AG04450 (cell line): ENCODE measurements around the gene ALOX15B. TPM values are rescaled to one million over a fixed set of nuclear protein-coding genes. Genes with fewer than 3 reads are reported as not detected.
"Not testable (repeated sequence)": the region's sequence is repeated elsewhere in the genome, so short reads cannot be mapped to it uniquely, and the experiment has no call there.

Experiments used
- CTCF ChIA-PET: fragments of 300-600, 350-600 bp; formaldehyde crosslinking; extraction: SDS; loops from one replicate; lab custom pipeline; 2022; ENCODE audit warnings: antibody characterized with exemption, inconsistent platforms; lab: Charles Lee
- POLR2A ChIA-PET: fragments of 350-600 bp; formaldehyde crosslinking; extraction: SDS; loops from one replicate; lab custom pipeline; 2021; ENCODE audit warnings: antibody characterized with exemption, inconsistent platforms; lab: Yijun Ruan, JAX
- DNase-seq: peaks from one replicate; pipeline ENCODE4 v3.0.0-alpha.2; 2011; ENCODE audit warnings: low read depth, low spot score
- H3K27ac ChIP-seq: one replicate; pipeline ENCODE4 v1.5.1; 2012; ENCODE audit warnings: low read depth, low read length, control low read depth
- H3K27me3 ChIP-seq: one replicate; pipeline ENCODE4 v1.6.0; 2012; ENCODE audit warnings: low read length; ENCODE audit not compliant: control insufficient read depth, insufficient read depth
- H3K4me3 ChIP-seq: 2 replicates; pipeline ENCODE4 v1.5.1; 2011; ENCODE audit warnings: mild to moderate bottlenecking, low read depth, low read length, control low read depth
- H3K9me3 ChIP-seq: 2 replicates; pipeline ENCODE4 v1.5.1; 2012; ENCODE audit warnings: low read length; ENCODE audit not compliant: control insufficient read depth, insufficient read depth
- polyA plus RNA-seq: library from polyadenylated mRNA; depleted of rRNA; stranded (reverse); fragments of >200 nt; gene quantifications from 2 replicates; pipeline ENCODE4 v1.2.3, GENCODE V29; 2011
- TF ChIP-seq, protein P1 (sequence below): IDR thresholded peaks from 2 replicates; pipeline ENCODE4 v1.5.1; 2011; ENCODE audit warnings: low read depth, low read length, control low read depth, inconsistent platforms

The ALOX15B gene
- polyA plus RNA-seq, 1 experiment = not detected

- H3K27me3 ChIP-seq = peaks cover 78% of the 10 kb centered on the region
- TF ChIP-seq, protein P1, sequence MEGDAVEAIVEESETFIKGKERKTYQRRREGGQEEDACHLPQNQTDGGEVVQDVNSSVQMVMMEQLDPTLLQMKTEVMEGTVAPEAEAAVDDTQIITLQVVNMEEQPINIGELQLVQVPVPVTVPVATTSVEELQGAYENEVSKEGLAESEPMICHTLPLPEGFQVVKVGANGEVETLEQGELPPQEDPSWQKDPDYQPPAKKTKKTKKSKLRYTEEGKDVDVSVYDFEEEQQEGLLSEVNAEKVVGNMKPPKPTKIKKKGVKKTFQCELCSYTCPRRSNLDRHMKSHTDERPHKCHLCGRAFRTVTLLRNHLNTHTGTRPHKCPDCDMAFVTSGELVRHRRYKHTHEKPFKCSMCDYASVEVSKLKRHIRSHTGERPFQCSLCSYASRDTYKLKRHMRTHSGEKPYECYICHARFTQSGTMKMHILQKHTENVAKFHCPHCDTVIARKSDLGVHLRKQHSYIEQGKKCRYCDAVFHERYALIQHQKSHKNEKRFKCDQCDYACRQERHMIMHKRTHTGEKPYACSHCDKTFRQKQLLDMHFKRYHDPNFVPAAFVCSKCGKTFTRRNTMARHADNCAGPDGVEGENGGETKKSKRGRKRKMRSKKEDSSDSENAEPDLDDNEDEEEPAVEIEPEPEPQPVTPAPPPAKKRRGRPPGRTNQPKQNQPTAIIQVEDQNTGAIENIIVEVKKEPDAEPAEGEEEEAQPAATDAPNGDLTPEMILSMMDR = no peak
- ChIA-PET CTCF (interaction anchor here (1.0 to 9.2 kb wide), 6 partner anchors 16 to 225 kb away, joined by 4 to 124 read pairs (median 18); partner anchors contain the start of gene ALOXE3), POLR2A (no interaction called here)
- H3K9me3 ChIP-seq = peaks cover 4% of the 10 kb centered on the region; the same call in 1 of the 2 replicates
- H3K27ac ChIP-seq = no peak overlapping the region
- no peak for DNase-seq
- no peak overlapping the region for H3K4me3 ChIP-seq
Measured at GRCh38 chr17:8075574-8076342, 36.9 kb downstream of the ALOX15B start.

DNA sequence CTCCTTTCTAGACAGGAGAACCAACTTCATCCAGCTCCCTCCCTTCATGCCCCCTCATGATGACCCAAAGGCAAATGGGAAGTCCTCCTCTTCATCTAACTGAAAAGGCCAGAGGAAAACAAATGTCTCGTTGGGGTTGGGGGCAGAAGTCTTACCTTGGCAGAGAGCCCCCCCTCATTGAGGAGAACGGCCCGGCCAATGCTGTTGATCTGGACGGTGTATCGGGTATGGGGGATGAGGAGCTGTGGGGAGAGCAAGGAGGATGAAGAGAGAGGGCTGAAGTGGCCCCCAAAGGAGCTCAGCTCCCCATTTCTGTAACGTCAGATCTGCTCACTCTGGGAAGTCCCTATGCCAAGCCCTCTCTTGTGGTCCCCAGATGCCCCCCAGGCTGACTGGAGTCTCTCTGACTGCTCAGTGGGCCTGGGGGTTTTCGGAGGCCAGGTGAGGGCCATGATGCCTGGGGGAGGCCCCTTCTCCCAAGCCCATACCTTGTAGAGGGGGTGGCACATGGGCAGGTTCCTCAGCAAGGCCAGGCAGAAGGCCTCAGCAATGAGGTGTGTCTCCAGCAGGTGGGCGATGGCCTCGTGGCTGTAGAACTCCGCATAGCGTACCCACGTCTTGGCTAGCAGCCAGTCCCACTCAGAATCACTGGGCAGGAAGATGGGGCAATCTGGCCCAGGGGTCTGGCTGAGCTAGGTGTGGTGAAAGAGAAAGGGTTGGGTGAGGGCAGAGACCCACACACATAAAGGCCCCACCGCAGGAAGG is 37.8 kb downstream of the ALOX15B start:
- ChIA-PET POLR2A (no interaction called here), CTCF (interaction anchor here (1.0 to 9.2 kb wide), 4 partner anchors 16 to 224 kb away, joined by 4 to 124 read pairs (median 18); no protein-coding TSS in a partner anchor)
- H3K4me3 ChIP-seq = no peak overlapping the region
- no peak for DNase-seq
- H3K27ac ChIP-seq = no peak overlapping the region
- H3K9me3 ChIP-seq = peaks cover 4% of the 10 kb centered on the region; the same call in 1 of the 2 replicates
- TF ChIP-seq, protein P1 = no peak
- H3K27me3 ChIP-seq = peaks cover 78% of the 10 kb centered on the region

GRCh38 chr17:8077939-8078338 is 39.1 kb downstream of the ALOX15B start:
- DNase-seq, H3K9me3 ChIP-seq, POLR2A ChIA-PET, H3K4me3 ChIP-seq, H3K27ac ChIP-seq: not testable (repeated sequence)
- CTCF ChIA-PET = interaction anchor here (0.7 to 2.1 kb wide), 3 partner anchors 16 to 41 kb away, joined by 5 to 12 read pairs (median 5); partner anchors contain the start of gene ALOXE3
- peaks cover 74% of the 10 kb centered on the region for H3K27me3 ChIP-seq

DNA sequence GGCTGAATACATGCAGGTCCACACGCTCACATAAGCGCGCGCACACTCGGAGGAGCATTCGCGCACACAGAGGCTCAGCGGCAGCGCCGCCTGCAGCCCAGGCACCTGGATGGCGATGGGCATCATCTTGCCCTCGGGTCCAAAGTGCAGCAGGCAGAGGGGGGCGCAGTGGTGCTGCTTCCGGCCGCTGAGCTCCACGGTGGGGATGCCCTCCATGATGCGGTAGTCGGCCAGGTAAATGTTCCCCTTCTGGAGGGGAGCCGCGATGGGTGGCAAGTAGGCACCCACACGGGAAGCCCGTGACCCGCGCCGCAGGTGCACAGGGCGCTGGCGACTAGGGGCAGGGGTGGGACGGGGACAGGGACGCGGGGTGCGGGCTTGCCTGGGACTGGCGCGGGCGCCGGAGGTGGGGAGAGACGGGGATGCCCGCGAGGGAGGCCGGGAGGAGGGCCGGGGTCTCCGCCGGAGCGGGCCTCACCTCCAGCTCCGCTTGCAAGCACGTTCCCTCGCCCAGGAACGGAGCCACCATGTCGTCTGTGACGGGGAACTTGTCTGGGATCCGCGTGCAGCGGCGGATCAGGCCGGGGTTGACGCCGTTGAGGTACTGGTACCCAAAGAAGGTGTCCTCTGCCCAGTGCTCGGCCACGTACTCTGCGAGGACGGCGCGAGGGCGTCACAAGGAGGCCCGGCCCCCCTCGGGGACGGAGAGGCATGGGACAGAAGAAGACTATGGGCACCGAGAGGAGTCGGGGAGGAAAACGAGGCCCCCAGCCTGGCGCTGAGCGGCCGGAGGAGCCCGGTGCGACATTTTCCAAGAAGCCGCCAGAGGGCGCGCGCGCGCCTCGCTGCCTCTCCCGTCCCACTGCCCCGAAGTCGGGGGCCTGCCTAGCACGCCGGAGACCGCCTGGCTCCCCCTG is 40.7 kb downstream of the ALOX15B start:
- no peak overlapping the region for H3K27ac ChIP-seq
- H3K27me3 ChIP-seq = peaks cover 68% of the 10 kb centered on the region
- H3K4me3 ChIP-seq = peak overlapping the region; percentile 53
- H3K9me3 ChIP-seq = no peaks in the 10 kb centered on the region; the same call in 1 of the 2 replicates
- DNase-seq = no peak
- ChIA-PET CTCF (interaction anchor here (0.7 to 2.1 kb wide), 9 partner anchors 9 to 145 kb away, joined by 3 to 10 read pairs (median 4); partner anchors contain the start of gene ALOXE3), POLR2A (interaction anchor here (0.6 kb wide), 1 partner anchor 20 kb away, joined by 5 read pairs; no protein-coding TSS in a partner anchor)
- TF ChIP-seq, protein P1 = peak; percentile 82
